Neural progenitor cell (in vitro differentiated cells): Measurements from ENCODE around the gene SNX9.

Experiments used
- EZH2 ChIP-seq: fragments of 200-600 bp; sonication (generic); IDR thresholded peaks from 2 replicates; pipeline ENCODE4 v1.6.1; 2017; ENCODE audit warnings: antibody characterized with exemption, mild to moderate bottlenecking, moderate library complexity
- TF ChIP-seq, protein P1 (sequence below): fragments of 200-600 bp; sonication (generic); IDR thresholded peaks from 2 replicates; pipeline ENCODE4 v1.5.1; 2017; ENCODE audit warnings: antibody characterized with exemption, mild to moderate bottlenecking

DNA sequence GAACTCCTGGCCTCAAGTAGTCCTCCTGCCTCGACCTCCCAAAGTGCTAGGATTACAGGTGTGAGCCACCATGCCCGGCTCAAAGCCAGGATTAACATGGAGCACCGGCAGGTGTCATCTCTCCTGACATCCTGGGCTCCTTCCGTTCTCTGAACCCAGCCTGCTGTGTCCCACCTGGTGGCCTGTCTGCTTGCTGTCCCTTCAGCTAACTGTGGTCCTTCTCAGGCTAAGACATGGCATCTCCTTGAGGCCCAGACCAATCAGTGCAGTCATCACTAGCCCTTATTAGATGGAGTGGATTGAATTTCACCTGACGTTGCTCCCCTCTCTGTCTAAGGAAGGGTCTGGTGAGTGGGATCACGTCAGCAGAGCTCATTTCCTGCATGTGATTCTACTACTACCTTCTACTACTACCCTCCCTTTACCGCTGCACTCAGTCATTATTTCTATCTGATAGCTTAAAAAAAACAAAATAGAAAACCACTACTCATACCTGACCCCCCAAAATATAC is 130.6 kb downstream of the SNX9 start:
- TF ChIP-seq, protein P1, sequence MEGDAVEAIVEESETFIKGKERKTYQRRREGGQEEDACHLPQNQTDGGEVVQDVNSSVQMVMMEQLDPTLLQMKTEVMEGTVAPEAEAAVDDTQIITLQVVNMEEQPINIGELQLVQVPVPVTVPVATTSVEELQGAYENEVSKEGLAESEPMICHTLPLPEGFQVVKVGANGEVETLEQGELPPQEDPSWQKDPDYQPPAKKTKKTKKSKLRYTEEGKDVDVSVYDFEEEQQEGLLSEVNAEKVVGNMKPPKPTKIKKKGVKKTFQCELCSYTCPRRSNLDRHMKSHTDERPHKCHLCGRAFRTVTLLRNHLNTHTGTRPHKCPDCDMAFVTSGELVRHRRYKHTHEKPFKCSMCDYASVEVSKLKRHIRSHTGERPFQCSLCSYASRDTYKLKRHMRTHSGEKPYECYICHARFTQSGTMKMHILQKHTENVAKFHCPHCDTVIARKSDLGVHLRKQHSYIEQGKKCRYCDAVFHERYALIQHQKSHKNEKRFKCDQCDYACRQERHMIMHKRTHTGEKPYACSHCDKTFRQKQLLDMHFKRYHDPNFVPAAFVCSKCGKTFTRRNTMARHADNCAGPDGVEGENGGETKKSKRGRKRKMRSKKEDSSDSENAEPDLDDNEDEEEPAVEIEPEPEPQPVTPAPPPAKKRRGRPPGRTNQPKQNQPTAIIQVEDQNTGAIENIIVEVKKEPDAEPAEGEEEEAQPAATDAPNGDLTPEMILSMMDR: no peak
- TF ChIP-seq EZH2: no peak
